Panc1 (cell line): ENCODE results near the gene EVA1C. TPM values are rescaled to one million over a fixed set of nuclear protein-coding genes. Genes with fewer than 3 reads are reported as not detected.
"Not testable (repeated sequence)": the region's sequence is repeated elsewhere in the genome, so short reads cannot be mapped to it uniquely, and the experiment has no call there.

Experiments used
- ATAC-seq: fragments of 200-7000 bp; cut with Tn5 transposase; 2 replicates; pipeline ENCODE4 v1.9.1; 2020; ENCODE audit warnings: mild to moderate bottlenecking, moderate library complexity
- BruUV-seq: library from RNA; stranded (reverse); fragments of 400-500 nt; replicated peaks from 2 replicates; lab custom pipeline; 2021; lab: Mats Ljungman, UMichigan
- CTCF ChIA-PET: fragments of 300-600 bp; sonication (Branson Sonifier 250); formaldehyde crosslinking; loops from one replicate; lab custom pipeline; 2022; ENCODE audit warnings: antibody characterized with exemption; lab: Charles Lee
- POLR2A ChIA-PET: fragments of 300-600 bp; sonication (Branson Sonifier 250); formaldehyde crosslinking; loops from one replicate; lab custom pipeline; 2022; ENCODE audit warnings: antibody characterized with exemption; lab: Charles Lee
- DNase-seq: peaks from one replicate; pipeline ENCODE4 v3.0.0-alpha.2; 2010; ENCODE audit warnings: low read depth, low spot score
- H3K27ac ChIP-seq: 2 replicates; pipeline ENCODE4 v1.5.1; 2011; ENCODE audit warnings: mild to moderate bottlenecking, low read length, inconsistent platforms
- H3K27me3 ChIP-seq: fragments of 200-500 bp; sonication (Bioruptor generic); 2 replicates; pipeline ENCODE4 v1.6.0; 2014; ENCODE audit warnings: low read length, inconsistent platforms; ENCODE audit not compliant: control insufficient read depth, insufficient read depth
- H3K36me3 ChIP-seq: fragments of 200-500 bp; sonication (Bioruptor generic); 2 replicates; pipeline ENCODE4 v1.5.1; 2014; ENCODE audit warnings: inconsistent platforms, mild to moderate bottlenecking, low read length, moderate library complexity; ENCODE audit not compliant: control insufficient read depth, insufficient read depth
- H3K4me1 ChIP-seq: 2 replicates; pipeline ENCODE4 v1.5.1; 2011; ENCODE audit warnings: inconsistent platforms, mild to moderate bottlenecking, low read length, moderate library complexity; ENCODE audit not compliant: control insufficient read depth, insufficient read depth
- H3K4me3 ChIP-seq, 2 experiments: 2 replicates each; pipeline ENCODE4 v1.5.1; 2011 to 2012; ENCODE audit warnings: low read depth in 2 of 2, low read length in 2 of 2, mild to moderate bottlenecking in 2 of 2, inconsistent platforms in 1 of 2, moderate library complexity in 1 of 2
- H3K9me3 ChIP-seq: fragments of 200-500 bp; sonication (Bioruptor generic); 2 replicates; pipeline ENCODE4 v1.5.1; 2014; ENCODE audit warnings: low read depth, mild to moderate bottlenecking, inconsistent platforms, low read length, moderate library complexity; ENCODE audit not compliant: control insufficient read depth, insufficient read depth
- POLR2AphosphoS5 ChIP-seq: IDR thresholded peaks from 2 replicates; pipeline ENCODE4 v1.6.1; 2012; ENCODE audit warnings: mild to moderate bottlenecking, low read depth, low read length, moderate library complexity
- SIN3A ChIP-seq: IDR thresholded peaks from 2 replicates; pipeline ENCODE4 v1.6.1; 2012; ENCODE audit warnings: low read depth, mild to moderate bottlenecking, low read length, moderate library complexity, borderline replicate concordance; ENCODE audit not compliant: insufficient read depth
- TCF7L2 ChIP-seq: IDR thresholded peaks from 2 replicates; pipeline ENCODE4 v1.6.1; 2011; ENCODE audit warnings: mild to moderate bottlenecking, low read depth, low read length, inconsistent platforms
- in situ Hi-C: cut with HindIII; loops from 2 replicates; pipeline ENCODE4 v1.10.0; 2016; ENCODE audit warnings: low sequenced_read_pairs, low pct_unique_long_range_greater_than_20kb
- intact Hi-C: fragments of 100-400 bp; cut with micrococcal nuclease; formaldehyde crosslinking; loops from one replicate; pipeline ENCODE4 v1.10.0; 2022; ENCODE audit not compliant: unreplicated experiment
- total RNA-seq: library from RNA; stranded (reverse); gene quantifications from one replicate; pipeline ENCODE4 v1.2.1, GENCODE V29; 2021; ENCODE audit not compliant: unreplicated experiment
- TF ChIP-seq, protein P1 (sequence below): fragments of 450-650 bp; IDR thresholded peaks from 2 replicates; pipeline ENCODE4 v1.5.1; 2017; ENCODE audit warnings: mild to moderate bottlenecking
- TF ChIP-seq, protein P2 (sequence below), 2 experiments: IDR thresholded peaks; 2 replicates each; pipeline ENCODE4 v1.6.1; 2011 to 2012; ENCODE audit warnings: low read depth in 2 of 2, control low read depth in 1 of 2, low read length in 1 of 2, mild to moderate bottlenecking in 1 of 2, moderate library complexity in 1 of 2; ENCODE audit not compliant: insufficient read depth in 1 of 2

EVA1C gene
- total RNA-seq, 1 experiment from 2014 or later = 2.8 TPM

DNA sequence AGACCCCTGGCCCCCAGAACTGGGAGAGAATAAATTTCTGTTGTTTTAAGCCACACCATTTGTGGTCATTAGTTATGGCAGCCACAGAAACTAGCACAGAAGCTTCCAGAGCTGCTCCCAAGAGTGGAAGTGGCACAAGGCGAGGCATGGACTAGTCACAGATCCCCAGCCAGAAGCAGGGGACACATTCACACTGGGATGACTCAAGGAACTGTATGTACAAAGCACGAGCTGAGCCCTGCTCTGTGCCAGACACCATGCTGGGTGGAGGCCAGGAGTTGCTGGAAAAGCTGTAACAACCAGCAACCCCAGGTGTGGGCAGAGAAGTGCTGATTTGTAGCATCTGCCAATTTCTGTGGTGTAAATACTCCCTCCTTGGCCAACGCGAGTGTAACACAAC, 117.2 kb downstream of the EVA1C start:
- in situ Hi-C loops = no loop called here
- H3K27me3 ChIP-seq = no peaks in the 10 kb centered on the region
- H3K4me1 ChIP-seq = no peaks in the 10 kb centered on the region
- H3K9me3 ChIP-seq = no peaks in the 10 kb centered on the region
- ChIA-PET CTCF (no interaction called here), POLR2A (no interaction called here)
- ATAC-seq (no peak), DNase-seq (no peak)
- intact Hi-C loops = no loop called here
- no peak overlapping the region for H3K27ac ChIP-seq
- H3K4me3 ChIP-seq = no peak overlapping the region
- BruUV-seq = no TSS peak
- TF ChIP-seq, protein P1, sequence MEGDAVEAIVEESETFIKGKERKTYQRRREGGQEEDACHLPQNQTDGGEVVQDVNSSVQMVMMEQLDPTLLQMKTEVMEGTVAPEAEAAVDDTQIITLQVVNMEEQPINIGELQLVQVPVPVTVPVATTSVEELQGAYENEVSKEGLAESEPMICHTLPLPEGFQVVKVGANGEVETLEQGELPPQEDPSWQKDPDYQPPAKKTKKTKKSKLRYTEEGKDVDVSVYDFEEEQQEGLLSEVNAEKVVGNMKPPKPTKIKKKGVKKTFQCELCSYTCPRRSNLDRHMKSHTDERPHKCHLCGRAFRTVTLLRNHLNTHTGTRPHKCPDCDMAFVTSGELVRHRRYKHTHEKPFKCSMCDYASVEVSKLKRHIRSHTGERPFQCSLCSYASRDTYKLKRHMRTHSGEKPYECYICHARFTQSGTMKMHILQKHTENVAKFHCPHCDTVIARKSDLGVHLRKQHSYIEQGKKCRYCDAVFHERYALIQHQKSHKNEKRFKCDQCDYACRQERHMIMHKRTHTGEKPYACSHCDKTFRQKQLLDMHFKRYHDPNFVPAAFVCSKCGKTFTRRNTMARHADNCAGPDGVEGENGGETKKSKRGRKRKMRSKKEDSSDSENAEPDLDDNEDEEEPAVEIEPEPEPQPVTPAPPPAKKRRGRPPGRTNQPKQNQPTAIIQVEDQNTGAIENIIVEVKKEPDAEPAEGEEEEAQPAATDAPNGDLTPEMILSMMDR = no peak
- no peak for TF ChIP-seq POLR2AphosphoS5
- TF ChIP-seq, protein P2, sequence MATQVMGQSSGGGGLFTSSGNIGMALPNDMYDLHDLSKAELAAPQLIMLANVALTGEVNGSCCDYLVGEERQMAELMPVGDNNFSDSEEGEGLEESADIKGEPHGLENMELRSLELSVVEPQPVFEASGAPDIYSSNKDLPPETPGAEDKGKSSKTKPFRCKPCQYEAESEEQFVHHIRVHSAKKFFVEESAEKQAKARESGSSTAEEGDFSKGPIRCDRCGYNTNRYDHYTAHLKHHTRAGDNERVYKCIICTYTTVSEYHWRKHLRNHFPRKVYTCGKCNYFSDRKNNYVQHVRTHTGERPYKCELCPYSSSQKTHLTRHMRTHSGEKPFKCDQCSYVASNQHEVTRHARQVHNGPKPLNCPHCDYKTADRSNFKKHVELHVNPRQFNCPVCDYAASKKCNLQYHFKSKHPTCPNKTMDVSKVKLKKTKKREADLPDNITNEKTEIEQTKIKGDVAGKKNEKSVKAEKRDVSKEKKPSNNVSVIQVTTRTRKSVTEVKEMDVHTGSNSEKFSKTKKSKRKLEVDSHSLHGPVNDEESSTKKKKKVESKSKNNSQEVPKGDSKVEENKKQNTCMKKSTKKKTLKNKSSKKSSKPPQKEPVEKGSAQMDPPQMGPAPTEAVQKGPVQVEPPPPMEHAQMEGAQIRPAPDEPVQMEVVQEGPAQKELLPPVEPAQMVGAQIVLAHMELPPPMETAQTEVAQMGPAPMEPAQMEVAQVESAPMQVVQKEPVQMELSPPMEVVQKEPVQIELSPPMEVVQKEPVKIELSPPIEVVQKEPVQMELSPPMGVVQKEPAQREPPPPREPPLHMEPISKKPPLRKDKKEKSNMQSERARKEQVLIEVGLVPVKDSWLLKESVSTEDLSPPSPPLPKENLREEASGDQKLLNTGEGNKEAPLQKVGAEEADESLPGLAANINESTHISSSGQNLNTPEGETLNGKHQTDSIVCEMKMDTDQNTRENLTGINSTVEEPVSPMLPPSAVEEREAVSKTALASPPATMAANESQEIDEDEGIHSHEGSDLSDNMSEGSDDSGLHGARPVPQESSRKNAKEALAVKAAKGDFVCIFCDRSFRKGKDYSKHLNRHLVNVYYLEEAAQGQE (IDR thresholded peaks at IDR 0.05; ENCODE audit: insufficient read depth in 1 of 2, low read depth in 2 of 2, low read length in 1 of 2) = no peak
- no peak for TF ChIP-seq SIN3A
- no peak for TF ChIP-seq TCF7L2
- H3K36me3 ChIP-seq = no peaks in the 10 kb centered on the region

DNA sequence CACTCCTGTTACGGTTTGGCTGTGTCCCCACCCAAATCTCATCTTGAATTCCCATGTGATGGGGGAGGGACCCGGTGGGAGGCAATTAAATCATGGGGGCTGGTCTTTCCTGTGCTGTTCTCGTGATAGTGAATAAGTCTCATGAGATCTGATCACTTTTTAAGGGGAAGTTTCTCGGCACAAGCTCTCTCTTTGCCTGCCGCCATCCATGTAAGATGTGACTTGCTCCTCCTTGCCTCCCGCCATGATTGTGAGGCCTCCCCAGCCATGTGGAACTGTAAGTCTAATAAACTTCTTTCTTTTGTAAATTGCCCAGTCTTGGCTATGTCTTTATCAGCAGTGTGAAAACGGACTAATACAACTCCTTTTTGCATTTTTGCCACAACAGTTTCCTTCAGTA, 118.3 kb downstream of the EVA1C start:
- CTCF ChIA-PET, BruUV-seq, H3K4me1 ChIP-seq, intact Hi-C loops, H3K27me3 ChIP-seq, H3K36me3 ChIP-seq, ATAC-seq, POLR2A ChIA-PET, H3K27ac ChIP-seq, H3K9me3 ChIP-seq, H3K4me3 ChIP-seq, in situ Hi-C loops, DNase-seq: not testable (repeated sequence)

DNA sequence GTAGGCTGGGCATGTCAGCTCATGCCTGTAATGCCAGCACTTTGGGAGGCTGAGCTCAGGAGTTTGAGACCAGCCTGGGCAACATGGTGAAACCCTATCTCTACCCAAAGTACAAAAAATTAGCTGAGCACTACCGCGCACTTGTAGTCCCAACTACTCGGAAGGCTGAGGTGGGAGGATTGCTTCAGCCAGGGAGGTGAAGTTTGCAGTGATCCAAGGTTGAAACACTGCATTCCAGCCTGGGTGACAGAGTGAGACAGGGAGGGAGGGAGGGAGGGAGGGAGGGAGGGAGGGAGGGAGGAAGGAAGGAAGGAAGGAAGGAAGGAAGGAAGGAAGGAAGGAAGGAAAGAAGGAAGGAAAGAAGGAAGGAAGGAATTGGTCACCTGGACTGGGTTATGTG, 119.1 kb downstream of the EVA1C start:
- H3K36me3 ChIP-seq, DNase-seq, H3K9me3 ChIP-seq, intact Hi-C loops, H3K4me1 ChIP-seq, H3K27ac ChIP-seq, H3K4me3 ChIP-seq, H3K27me3 ChIP-seq, BruUV-seq, in situ Hi-C loops, POLR2A ChIA-PET, ATAC-seq, CTCF ChIA-PET: not testable (repeated sequence)
